Measurements from ENCODE around the gene RBKS. TPM values are rescaled to one million over a fixed set of nuclear protein-coding genes. Genes with fewer than 3 reads are reported as not detected.
A peak's percentile ranks its signal among the peaks of the same experiment; 100 is the strongest.

Gene RBKS
- total and polyA plus RNA-seq, 2 of the 13 experiments (the other 11 are each of a cell fraction or from before 2014, with no cell fraction given), result 7.7 to 8.3 TPM

DNA sequence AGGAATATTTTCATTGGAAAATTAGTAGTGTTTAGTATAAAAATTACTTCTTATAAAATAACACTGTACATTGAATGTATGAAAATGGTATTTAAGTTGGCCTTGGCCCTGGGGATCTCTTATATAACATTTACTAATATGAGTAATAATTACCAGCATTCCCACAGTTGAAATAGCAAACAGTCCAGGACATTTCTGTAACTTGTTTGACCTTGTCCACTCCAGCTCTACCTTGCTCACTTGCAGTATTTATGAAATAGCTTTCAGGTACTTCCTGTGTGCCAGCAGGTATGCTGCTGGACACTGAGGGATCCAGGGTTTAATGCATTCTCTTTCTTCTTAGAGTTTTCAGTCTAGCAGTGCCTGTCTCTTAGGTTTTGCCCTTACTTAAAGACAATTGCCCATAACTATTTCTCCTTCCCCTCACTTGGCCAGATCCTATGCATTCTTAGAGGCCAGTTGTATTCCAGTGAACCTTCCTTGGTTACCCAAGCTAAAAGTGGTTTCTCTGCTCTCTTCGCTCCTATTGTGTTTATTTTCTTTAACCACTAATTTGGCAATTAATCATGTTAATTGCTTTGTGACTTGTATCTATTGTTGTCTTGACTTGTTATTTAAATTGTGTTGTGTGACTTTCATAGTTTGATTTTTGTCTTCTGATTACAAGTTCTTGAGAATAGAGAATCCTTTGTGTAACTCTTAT lies 26.3 kb upstream of the RBKS start (continued):
- TF ChIP-seq, protein P1, sequence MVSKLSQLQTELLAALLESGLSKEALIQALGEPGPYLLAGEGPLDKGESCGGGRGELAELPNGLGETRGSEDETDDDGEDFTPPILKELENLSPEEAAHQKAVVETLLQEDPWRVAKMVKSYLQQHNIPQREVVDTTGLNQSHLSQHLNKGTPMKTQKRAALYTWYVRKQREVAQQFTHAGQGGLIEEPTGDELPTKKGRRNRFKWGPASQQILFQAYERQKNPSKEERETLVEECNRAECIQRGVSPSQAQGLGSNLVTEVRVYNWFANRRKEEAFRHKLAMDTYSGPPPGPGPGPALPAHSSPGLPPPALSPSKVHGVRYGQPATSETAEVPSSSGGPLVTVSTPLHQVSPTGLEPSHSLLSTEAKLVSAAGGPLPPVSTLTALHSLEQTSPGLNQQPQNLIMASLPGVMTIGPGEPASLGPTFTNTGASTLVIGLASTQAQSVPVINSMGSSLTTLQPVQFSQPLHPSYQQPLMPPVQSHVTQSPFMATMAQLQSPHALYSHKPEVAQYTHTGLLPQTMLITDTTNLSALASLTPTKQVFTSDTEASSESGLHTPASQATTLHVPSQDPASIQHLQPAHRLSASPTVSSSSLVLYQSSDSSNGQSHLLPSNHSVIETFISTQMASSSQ (IDR thresholded peaks at IDR 0.05; ENCODE audit: low read depth), result peak; percentile 19; the same call in 1 of the 2 replicates
- TF ChIP-seq, protein P1 (CRISPR knock-in tag; IDR thresholded peaks at IDR 0.05; ENCODE audit: borderline replicate concordance), result no peak
- TF ChIP-seq ADNP (CRISPR knock-in tag; IDR thresholded peaks at IDR 0.05) (no peak), ZNF33B (CRISPR knock-in tag; IDR thresholded peaks at IDR 0.05) (no peak), CCAR2 (optimal IDR thresholded peaks at IDR 0.05; ENCODE audit: low read depth, low read length) (no peak), NFE2L2 (IDR thresholded peaks at IDR 0.05; ENCODE audit: low read length) (no peak), KDM1A (CRISPR knock-in tag; IDR thresholded peaks at IDR 0.05) (no peak), KDM4B (CRISPR knock-in tag; IDR thresholded peaks at IDR 0.05) (no peak), ZNF766 (CRISPR knock-in tag; IDR thresholded peaks at IDR 0.05; ENCODE audit: borderline replicate concordance) (no peak), ZNF883 (CRISPR knock-in tag; IDR thresholded peaks at IDR 0.05; ENCODE audit: not compliant biosample characterization) (no peak), ZNF382 (CRISPR knock-in tag; IDR thresholded peaks at IDR 0.05; ENCODE audit: borderline replicate concordance) (no peak), SCMH1 (CRISPR knock-in tag; IDR thresholded peaks at IDR 0.05; ENCODE audit: borderline replicate concordance) (no peak), AGO2 (optimal IDR thresholded peaks at IDR 0.05; ENCODE audit: low read depth, low read length) (no peak), CHCHD3 (CRISPR knock-in tag; IDR thresholded peaks at IDR 0.05) (no peak), ZNF333 (CRISPR knock-in tag; IDR thresholded peaks at IDR 0.05; ENCODE audit: borderline replicate concordance) (no peak), ELF1 (CRISPR knock-in tag; IDR thresholded peaks at IDR 0.05) (peak; percentile 72), ELF4 (CRISPR knock-in tag; IDR thresholded peaks at IDR 0.05; ENCODE audit: borderline replicate concordance) (no peak)
- TF ChIP-seq, protein P2, sequence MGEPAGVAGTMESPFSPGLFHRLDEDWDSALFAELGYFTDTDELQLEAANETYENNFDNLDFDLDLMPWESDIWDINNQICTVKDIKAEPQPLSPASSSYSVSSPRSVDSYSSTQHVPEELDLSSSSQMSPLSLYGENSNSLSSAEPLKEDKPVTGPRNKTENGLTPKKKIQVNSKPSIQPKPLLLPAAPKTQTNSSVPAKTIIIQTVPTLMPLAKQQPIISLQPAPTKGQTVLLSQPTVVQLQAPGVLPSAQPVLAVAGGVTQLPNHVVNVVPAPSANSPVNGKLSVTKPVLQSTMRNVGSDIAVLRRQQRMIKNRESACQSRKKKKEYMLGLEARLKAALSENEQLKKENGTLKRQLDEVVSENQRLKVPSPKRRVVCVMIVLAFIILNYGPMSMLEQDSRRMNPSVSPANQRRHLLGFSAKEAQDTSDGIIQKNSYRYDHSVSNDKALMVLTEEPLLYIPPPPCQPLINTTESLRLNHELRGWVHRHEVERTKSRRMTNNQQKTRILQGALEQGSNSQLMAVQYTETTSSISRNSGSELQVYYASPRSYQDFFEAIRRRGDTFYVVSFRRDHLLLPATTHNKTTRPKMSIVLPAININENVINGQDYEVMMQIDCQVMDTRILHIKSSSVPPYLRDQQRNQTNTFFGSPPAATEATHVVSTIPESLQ (CRISPR knock-in tag; conservative IDR thresholded peaks at IDR 0.05), result no peak
- TF ChIP-seq, protein P3, sequence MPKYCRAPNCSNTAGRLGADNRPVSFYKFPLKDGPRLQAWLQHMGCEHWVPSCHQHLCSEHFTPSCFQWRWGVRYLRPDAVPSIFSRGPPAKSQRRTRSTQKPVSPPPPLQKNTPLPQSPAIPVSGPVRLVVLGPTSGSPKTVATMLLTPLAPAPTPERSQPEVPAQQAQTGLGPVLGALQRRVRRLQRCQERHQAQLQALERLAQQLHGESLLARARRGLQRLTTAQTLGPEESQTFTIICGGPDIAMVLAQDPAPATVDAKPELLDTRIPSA (CRISPR knock-in tag; IDR thresholded peaks at IDR 0.05; ENCODE audit: borderline replicate concordance), result no peak
- TF ChIP-seq, protein P4, sequence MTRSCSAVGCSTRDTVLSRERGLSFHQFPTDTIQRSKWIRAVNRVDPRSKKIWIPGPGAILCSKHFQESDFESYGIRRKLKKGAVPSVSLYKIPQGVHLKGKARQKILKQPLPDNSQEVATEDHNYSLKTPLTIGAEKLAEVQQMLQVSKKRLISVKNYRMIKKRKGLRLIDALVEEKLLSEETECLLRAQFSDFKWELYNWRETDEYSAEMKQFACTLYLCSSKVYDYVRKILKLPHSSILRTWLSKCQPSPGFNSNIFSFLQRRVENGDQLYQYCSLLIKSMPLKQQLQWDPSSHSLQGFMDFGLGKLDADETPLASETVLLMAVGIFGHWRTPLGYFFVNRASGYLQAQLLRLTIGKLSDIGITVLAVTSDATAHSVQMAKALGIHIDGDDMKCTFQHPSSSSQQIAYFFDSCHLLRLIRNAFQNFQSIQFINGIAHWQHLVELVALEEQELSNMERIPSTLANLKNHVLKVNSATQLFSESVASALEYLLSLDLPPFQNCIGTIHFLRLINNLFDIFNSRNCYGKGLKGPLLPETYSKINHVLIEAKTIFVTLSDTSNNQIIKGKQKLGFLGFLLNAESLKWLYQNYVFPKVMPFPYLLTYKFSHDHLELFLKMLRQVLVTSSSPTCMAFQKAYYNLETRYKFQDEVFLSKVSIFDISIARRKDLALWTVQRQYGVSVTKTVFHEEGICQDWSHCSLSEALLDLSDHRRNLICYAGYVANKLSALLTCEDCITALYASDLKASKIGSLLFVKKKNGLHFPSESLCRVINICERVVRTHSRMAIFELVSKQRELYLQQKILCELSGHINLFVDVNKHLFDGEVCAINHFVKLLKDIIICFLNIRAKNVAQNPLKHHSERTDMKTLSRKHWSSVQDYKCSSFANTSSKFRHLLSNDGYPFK (CRISPR knock-in tag; IDR thresholded peaks at IDR 0.05; ENCODE audit: borderline replicate concordance), result no peak

All from HepG2 (cell line).